Measurements from ENCODE around the gene CISD1.

The CISD1 gene

GRCh38 chr10:58316874-58317273 lies 47.9 kb downstream of the CISD1 start:
- TF ChIP-seq, protein P1, sequence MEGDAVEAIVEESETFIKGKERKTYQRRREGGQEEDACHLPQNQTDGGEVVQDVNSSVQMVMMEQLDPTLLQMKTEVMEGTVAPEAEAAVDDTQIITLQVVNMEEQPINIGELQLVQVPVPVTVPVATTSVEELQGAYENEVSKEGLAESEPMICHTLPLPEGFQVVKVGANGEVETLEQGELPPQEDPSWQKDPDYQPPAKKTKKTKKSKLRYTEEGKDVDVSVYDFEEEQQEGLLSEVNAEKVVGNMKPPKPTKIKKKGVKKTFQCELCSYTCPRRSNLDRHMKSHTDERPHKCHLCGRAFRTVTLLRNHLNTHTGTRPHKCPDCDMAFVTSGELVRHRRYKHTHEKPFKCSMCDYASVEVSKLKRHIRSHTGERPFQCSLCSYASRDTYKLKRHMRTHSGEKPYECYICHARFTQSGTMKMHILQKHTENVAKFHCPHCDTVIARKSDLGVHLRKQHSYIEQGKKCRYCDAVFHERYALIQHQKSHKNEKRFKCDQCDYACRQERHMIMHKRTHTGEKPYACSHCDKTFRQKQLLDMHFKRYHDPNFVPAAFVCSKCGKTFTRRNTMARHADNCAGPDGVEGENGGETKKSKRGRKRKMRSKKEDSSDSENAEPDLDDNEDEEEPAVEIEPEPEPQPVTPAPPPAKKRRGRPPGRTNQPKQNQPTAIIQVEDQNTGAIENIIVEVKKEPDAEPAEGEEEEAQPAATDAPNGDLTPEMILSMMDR (IDR thresholded peaks at IDR 0.05; ENCODE audit: insufficient read depth, missing control alignments), result no peak
- DNase-seq (ENCODE audit: insufficient read length, low spot score), result no peak
- no peak for FAIRE-seq

DNA sequence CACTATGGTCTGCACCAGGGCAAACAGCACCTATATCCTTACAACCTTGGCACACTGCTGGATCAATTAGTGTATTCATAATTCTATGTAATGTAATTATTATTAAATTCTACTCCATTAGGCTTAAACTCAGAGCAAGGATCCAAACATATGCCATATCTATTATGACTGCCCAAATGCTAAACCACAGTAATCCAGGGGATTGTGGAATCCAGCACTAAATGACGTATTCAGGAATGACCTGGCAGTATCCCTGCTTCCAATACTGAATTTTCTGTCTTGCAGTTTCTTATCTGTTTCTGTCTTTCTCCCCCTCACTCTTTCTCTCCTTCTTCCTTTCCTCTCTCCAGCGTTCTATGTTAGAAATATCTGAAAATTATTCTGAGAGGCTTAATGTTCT lies 49.4 kb downstream of the CISD1 start:
- FAIRE-seq (peak; percentile 89), DNase-seq (ENCODE audit: insufficient read length, low spot score) (no peak)
- TF ChIP-seq, protein P1 (IDR thresholded peaks at IDR 0.05; ENCODE audit: insufficient read depth, missing control alignments), result no peak

- no peak for FAIRE-seq
- TF ChIP-seq, protein P1 (IDR thresholded peaks at IDR 0.05; ENCODE audit: insufficient read depth, missing control alignments), result peak; percentile 18
- DNase-seq (ENCODE audit: insufficient read length, low spot score), result no peak
Measured at GRCh38 chr10:58319599-58319998, 50.6 kb downstream of the CISD1 start.

- FAIRE-seq, result no peak
- no peak for DNase-seq (ENCODE audit: insufficient read length, low spot score)
- TF ChIP-seq, protein P1 (IDR thresholded peaks at IDR 0.05; ENCODE audit: insufficient read depth, missing control alignments), result no peak
Measured at GRCh38 chr10:58320351-58321049, 51.5 kb downstream of the CISD1 start.

DNA sequence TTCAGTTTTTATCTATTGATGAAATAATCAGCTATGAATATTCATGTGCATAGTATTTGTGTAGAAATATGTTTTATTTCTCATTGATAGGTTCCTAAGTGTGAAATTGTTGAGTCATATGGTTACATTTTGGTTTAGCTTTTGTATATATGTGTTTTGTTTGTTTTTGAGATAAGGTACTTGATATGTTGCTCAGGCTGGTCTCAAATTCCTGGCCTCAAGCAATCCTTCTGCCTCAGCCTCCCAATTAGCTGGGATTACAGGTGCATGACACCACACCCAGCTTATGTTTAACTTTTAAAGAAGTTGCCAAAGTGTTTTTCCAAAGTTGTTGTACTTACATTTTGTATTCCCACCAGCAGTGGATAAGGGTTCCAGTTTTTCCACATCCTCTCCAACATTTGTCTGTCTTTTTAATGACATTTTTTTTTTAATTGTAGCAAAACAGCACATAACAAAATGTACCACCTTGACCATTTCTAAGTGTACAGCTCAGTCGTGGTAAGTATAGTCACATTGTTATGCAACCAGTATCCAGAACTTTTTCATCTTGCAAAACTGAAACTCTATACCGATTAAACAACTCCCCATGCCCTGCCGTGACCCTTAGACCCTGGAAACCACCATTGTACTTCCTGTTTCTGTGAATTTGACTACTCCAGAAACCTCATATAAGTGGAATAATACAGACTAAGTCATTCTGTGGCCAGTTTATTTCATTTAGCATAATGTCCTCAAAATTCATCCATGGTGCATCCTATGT lies 53.3 kb downstream of the CISD1 start:
- no peak for DNase-seq (ENCODE audit: insufficient read length, low spot score)
- TF ChIP-seq, protein P1 (IDR thresholded peaks at IDR 0.05; ENCODE audit: insufficient read depth, missing control alignments), result no peak
- no peak for FAIRE-seq

- FAIRE-seq (no peak), DNase-seq (ENCODE audit: insufficient read length, low spot score) (no peak)
- TF ChIP-seq, protein P1 (IDR thresholded peaks at IDR 0.05; ENCODE audit: insufficient read depth, missing control alignments), result no peak
Measured at GRCh38 chr10:58322835-58323209, 53.9 kb downstream of the CISD1 start.

DNA sequence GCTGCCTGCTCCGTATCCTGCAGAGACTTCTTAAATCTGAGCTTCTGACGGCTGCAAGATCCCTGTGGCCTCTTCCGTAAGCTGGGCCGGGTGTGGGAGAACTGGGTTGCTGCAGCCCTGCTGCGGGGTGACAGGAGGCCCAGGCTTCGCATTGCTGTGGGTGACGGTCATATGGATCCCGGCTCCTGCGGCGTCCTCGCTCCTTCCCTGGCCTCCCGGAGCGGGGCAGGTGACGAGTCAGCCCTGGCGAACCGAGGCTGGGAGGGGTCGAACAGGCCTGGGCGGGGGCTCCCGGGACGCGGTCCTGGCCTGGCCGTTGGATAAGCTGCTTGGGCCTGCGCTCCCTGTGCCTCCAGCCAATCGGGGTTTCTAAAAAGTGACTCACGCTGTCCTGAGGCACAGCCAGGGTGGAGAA lies 58.0 kb downstream of the CISD1 start:
- no peak for FAIRE-seq
- TF ChIP-seq, protein P1 (IDR thresholded peaks at IDR 0.05; ENCODE audit: insufficient read depth, missing control alignments), result no peak
- DNase-seq (ENCODE audit: insufficient read length, low spot score), result no peak
